ENCODE data around the gene ST14.

The ST14 gene

DNA sequence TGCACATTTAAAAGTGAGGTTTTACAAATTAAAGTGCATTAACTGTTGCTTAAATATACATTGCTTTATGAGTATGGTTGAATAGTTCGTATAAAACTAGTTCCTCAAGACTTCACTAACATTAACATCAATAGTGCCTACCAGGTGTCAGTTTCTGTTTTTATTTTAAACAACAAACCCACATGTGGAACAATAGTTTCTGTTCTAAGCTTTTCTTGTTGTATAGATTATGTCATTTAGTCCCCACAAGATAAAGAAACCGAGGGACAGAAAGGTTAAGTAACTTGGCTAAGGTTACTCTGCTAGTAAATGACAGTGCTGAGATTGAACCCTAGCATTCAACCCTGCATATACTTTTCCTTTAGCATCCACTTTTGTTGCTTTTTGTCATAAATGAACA, 41.4 kb upstream of the ST14 start:
- TF ChIP-seq, protein P1, sequence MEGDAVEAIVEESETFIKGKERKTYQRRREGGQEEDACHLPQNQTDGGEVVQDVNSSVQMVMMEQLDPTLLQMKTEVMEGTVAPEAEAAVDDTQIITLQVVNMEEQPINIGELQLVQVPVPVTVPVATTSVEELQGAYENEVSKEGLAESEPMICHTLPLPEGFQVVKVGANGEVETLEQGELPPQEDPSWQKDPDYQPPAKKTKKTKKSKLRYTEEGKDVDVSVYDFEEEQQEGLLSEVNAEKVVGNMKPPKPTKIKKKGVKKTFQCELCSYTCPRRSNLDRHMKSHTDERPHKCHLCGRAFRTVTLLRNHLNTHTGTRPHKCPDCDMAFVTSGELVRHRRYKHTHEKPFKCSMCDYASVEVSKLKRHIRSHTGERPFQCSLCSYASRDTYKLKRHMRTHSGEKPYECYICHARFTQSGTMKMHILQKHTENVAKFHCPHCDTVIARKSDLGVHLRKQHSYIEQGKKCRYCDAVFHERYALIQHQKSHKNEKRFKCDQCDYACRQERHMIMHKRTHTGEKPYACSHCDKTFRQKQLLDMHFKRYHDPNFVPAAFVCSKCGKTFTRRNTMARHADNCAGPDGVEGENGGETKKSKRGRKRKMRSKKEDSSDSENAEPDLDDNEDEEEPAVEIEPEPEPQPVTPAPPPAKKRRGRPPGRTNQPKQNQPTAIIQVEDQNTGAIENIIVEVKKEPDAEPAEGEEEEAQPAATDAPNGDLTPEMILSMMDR (IDR thresholded peaks at IDR 0.05): no peak
- no peak for TF ChIP-seq ZFX (IDR thresholded peaks at IDR 0.05; ENCODE audit: borderline replicate concordance)
- H3K27ac ChIP-seq: no peak overlapping the region

DNA sequence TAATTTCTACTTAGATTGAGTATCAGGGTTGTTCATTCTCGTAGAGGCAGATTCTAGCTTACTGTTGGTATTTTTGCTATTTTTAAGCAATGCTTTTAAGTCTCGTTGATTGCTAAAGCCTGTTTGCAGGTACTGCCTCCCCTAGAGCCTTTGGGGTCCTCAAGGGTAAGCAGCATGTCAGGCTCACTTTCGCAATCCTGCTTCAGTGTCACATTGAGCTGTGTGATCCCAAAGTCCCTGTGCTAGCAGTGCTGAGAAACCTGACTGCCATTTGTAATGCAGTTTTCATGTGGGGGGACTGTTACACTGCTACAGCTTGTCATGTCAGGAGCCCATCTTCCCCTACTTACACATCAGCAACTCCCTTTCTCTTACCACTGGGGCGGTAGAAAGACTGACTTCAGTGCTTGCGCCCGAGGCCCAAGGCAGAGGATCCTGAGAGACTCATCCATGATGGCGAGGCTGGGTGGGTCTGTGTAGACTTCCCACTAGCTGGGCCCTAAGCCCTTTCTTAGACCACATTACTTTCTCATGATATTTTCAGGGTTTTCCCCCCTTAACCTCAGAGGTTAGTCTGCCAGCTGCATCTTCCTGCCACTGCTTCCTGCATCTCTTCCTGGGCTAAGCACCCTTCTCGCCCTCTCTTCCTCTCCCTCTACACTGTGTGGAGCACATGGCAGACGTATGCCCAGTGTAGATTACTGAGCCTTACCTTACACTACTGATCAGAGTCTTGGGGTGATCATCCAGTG, 40.8 kb upstream of the ST14 start:
- TF ChIP-seq, protein P1 (IDR thresholded peaks at IDR 0.05): no peak
- no peak for TF ChIP-seq ZFX (IDR thresholded peaks at IDR 0.05; ENCODE audit: borderline replicate concordance)
- H3K27ac ChIP-seq: no peak overlapping the region

DNA sequence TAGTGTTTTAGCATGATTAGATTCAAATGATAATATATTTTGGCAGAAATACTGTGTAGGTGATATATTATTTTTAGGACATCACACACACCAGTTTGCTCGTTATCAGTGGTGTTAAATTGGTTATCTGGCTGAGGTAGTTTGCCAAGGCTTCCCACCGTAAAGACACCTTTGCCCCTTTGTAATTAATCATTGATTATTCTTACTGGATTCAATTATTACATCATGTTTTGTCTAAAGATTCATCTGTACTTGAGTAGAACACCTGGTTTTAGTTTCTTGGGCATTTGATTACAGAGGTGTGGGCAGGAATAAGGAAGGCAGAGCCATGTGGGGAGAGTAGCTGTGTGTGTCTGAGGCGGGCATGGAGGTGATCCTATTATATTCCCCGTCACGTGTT, 39.5 kb upstream of the ST14 start:
- no peak overlapping the region for H3K27ac ChIP-seq
- TF ChIP-seq, protein P1 (IDR thresholded peaks at IDR 0.05): no peak
- no peak for TF ChIP-seq ZFX (IDR thresholded peaks at IDR 0.05; ENCODE audit: borderline replicate concordance)

DNA sequence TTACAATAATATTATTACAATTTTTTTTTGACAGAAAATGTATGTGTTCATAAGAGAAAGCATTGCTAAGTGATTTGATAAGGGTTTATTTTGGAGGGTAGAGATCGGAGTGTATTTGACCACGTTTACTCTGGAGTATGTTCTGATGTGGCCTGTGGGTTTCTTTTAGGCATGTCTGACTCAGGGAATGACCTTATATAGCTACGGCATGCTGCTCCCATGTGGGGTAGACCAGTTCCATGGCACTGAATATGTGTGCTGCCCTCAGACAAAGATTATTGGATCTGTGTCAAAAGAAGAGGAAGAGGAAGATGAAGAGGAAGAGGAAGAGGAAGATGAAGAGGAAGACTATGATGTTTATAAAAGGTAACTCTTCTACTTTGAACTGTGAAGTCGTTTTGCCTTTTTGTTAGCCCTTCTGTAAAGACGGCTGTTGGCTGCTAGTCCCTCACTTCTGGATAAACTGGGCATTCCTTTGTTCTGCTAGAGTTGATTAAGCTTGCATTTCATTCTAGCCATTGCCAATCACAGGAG, 38.1 kb upstream of the ST14 start:
- H3K27ac ChIP-seq: no peak overlapping the region
- TF ChIP-seq, protein P1 (IDR thresholded peaks at IDR 0.05): no peak
- no peak for TF ChIP-seq ZFX (IDR thresholded peaks at IDR 0.05; ENCODE audit: borderline replicate concordance)

DNA sequence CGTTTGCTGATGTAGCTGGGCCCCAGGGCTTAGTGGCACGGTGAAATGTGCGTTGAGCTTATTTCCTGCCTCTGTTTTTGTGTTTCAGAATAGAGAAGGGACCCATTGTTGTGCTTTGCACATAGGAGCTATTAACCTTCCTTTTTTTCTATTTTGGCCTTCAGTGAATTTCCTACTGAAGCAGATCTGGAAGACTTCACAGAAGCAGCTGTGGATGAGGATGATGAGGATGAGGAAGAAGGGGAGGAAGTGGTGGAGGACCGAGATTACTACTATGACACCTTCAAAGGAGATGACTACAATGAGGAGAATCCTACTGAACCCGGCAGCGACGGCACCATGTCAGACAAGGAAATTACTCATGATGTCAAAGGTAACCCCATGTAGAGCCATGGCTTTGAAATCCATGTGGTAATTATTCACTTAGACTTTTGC, 37.4 kb upstream of the ST14 start:
- TF ChIP-seq, protein P1 (IDR thresholded peaks at IDR 0.05): no peak
- no peak for TF ChIP-seq ZFX (IDR thresholded peaks at IDR 0.05; ENCODE audit: borderline replicate concordance)
- no peak overlapping the region for H3K27ac ChIP-seq

DNA sequence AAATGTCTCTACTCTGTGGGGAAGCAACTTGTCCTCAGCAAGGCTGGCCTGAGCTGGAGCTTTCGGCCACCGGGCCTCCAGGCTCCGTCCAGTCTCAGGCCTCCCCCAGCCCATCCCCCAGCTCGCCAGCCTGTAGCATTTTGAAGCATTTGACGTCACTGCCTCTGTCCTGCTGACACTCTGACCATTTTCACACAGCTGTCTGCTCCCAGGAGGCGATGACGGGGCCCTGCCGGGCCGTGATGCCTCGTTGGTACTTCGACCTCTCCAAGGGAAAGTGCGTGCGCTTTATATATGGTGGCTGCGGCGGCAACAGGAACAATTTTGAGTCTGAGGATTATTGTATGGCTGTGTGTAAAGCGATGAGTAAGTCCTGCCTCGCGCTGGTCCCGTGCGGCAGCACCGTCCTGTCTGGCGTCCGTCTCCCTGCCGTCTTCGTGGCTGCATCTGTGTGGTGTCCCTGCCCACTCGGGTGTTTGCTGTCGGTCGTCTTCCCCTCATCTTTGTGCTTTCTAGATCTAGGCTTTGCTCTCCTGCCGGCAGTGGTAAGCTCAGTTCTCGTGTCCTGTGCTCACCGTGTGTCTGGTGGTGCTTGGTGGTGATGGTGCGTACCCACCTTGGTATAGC, 36.1 kb upstream of the ST14 start:
- TF ChIP-seq, protein P1 (IDR thresholded peaks at IDR 0.05): no peak
- no peak for TF ChIP-seq ZFX (IDR thresholded peaks at IDR 0.05; ENCODE audit: borderline replicate concordance)
- H3K27ac ChIP-seq: no peak overlapping the region

DNA sequence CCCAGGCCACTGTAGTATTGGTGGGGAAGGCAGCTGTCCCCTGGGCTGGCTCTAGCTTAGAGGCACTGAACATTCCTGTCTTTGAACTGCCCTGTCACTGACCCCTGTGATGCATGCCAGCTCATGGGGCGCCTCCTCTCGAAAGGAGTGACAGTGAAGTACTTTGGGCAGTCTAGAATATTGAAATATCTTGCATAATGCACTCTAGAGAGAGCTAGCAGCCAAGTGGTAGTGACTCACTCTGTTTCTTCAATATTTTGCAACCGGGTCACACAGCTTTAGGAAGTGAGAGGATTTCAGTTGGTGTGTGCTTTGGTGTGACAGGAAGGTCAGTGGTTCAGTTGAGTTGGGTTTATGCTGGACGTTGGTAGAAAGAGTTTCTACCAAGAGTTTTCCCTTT, 35.5 kb upstream of the ST14 start:
- no peak overlapping the region for H3K27ac ChIP-seq
- TF ChIP-seq, protein P1 (IDR thresholded peaks at IDR 0.05): no peak
- no peak for TF ChIP-seq ZFX (IDR thresholded peaks at IDR 0.05; ENCODE audit: borderline replicate concordance)

All from 22Rv1 (cell line).